Stimulated activated CD8-positive, alpha-beta memory T cell treated with anti-CD3 and anti-CD28 coated beads, Interleukin-12 subunit alpha, Interleukin-12 subunit beta, amount 100 ng/mL, for 24 hours (primary cell): ENCODE data around the gene ETS1.

Source experiments
- DNase-seq: peaks from one replicate; pipeline ENCODE4 v3.0.0-alpha.2; 2020; ENCODE audit errors: extremely low read depth

The ETS1 gene

DNA sequence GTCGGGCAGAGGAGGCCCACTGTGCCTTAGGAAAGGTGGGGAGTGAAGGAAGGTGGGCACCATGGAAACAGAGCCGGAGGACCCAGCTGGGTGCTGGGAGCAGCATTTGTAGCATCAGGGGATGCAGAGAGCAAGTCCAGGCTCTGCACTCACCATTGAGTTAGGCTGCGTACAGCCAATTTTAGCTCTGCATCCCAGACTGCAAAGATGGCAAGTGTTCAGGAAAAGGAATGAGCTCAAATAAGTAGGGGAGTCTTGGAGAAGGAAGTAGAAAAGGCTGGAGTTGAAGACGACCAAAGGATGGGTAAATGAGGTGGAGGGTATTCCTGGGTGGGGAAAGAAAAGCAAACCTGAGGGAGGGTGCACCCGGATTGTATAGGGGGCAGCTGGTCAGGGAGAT is 31.6 kb upstream of the ETS1 start:
- DNase-seq = no peak

DNA sequence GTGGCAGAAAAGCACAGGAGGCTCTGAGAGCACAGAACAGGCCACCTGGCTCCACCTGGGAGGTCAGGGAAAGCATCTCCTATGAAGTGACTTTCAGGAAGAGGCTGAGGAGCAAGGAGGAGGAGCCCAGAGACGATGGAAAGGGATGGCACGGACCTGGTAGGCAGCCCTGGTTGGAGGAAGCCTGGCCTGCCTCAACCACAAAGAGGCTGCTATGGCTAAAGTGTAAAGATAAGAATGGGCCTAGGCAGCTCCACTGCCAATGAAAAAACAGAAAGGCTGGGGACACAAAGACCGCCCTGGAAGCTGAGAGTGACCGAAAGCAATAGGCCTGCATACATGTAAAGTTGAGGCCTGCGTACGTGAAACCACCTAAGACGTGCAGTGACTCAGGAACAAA is 31.2 kb upstream of the ETS1 start:
- DNase-seq = no peak

DNA sequence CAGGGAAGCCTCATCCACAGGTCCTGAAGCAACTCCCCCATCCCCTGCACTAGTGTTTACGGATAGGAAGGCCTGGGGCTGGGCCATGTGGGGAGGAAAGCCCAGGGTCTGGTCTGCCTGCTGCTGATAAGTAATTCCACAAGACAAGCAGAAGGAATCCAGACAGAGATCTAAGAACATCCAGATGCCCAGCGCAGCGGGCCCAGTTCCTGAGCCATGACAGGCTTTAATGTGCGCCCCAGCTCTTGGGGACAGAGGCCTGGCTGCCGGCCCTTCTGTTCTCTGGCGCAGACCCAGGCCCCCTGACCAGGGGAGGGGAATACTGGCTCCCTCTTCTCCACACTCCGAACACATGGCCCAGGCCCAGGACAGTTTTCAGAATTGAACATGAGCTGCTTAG is 28.8 kb upstream of the ETS1 start:
- DNase-seq = no peak

DNA sequence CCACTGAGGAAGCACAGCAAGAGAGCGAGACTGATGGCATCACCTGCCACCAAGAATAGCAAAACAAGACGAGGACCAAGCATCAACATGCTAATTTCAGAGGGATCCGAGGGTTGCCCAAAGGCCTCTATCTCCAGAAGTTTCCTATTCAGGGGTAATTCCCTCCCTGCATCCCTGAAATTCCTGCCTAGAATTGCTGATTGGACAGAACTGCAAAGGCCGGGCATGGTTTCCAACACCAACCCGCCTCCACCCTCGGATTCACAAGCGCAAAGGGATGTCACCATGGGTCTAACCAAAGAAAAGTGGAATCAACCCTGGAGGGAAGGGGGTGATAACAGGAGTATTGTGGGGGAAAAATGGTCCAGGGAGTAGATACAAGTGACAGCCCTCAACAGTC is 28.3 kb upstream of the ETS1 start:
- no peak for DNase-seq

DNA sequence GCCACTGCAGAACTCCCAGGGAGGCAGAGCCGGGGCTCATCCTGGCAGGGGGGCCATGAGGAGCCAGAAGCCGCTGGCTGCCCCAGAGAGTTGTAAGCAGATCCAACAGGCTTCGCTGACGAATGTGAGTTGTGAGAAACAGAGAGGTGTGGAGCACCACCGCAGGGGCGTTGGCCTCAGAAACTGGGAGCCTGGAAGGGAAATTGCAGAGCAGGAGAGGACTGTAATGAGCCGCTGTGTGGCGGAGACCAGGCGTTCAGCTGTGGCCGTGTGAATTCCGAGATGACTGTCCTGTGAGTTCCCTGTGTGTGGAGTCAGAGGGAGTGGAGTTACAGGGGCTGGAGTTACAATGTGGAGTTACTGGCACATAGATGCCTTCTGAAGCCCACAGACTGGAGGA is 27.7 kb upstream of the ETS1 start:
- no peak for DNase-seq

DNA sequence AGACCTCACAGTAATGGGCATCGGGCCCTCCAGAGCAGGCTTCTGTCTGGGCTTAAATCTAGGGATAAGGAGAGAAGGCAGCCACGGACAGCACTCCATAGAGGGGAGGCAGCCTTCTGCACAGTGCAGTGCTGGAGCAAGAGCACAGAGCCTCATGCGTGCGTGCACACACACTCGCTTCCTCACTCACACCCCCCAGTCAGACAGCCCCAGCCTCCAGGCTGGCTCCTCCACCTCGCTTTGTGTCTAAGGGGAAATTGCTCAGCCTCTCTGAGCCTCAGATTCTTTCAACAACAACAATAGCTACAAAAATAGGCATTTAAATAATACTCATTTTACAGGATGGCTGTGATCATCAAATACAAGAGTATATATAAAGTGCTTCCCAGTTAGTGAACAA is 26.7 kb upstream of the ETS1 start:
- no peak for DNase-seq

DNA sequence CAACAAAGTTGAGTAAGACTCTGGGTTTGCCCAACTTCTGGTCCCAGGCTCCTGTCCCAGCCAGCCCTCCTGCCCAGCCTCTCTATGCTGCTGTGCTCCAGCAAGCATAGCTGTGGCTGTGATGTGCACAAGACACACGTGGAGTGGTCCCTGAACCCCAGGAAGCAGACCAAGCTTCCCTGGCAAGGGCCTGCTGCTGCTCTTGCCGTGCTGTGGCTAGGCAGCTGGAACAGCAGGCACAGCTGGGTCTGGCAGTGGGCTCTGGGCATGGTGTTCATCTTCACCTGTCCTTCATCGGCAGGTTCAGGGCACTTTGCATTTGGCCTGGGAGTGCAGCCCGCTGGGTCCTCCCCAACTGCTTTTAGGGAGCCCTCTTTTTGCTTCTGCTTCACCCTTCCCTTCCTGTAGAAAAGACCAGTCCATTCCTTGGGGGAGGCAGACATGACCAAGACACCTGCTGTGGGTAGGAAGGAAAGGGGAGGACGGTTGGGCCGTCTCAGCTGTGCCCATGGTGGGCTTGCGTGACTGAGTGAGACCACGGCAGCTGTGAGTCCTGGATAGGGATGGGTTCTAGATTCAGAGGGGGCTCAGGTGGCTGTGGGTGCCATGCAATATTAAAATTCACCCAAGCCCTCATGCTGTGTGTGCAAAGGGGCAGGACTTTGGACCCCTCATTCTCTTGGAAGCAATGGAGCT is 26.1 kb upstream of the ETS1 start:
- no peak for DNase-seq

DNA sequence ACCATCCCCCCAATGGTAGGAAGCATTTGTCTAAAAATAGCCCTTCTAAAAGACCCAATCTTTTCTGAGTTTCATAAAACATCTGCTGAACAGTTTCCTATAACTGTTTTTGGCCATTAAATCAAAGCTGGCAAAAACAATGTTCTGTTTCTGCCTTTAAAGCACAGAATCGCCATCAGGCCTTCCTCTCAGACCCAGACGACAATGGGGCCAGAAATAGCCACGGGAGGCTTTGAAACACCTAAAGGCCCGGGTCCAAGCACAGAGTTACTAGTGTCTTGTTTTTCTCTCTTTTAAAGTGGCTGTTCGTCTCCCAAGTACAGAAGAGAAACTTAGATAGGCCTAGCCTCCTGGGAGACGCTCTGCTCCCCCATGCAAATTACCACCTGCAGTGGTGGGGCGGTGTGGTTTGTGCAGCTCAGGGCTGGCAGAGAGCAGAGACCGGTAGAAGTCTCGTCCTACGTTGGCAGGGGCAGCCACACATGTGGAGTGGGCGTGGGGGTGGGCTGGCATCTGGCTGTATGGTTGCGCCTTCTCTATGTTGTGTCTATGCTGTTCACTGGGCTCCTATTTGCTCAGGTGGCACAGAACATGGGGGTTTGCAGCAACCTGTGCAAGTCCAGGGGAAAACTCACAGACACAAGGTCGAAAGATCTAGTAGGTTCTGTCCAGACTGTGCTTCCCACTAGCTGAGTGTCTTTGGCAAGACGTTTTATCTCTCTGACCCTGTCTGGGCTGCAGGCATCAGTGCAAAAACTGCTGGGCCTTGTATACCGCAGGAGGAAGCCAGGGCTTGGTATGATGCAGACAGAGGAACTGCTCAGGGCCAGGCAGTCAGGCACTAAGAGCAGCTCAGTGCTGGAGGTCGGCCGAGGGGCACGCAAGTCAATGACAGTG is 23.6 kb upstream of the ETS1 start:
- no peak for DNase-seq

DNA sequence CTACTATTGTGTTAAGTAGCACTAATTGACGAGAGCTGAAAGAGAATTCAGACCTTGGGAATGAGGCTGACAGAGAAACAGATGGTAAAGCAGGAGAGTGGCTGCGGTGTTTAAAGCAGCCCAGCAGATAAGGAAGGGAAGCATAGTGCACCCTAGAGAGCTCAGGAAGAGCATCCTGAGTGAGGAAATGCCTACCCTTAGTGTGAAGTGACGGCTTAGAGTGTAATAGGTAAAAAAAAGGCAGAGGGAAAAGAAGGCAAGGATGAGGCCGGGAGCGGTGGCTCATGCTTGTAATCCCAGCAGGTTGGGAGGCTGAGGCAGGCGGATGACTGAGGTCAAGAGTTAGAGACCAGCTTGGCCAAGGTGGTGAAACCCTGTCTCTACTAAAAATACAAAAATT is 22.4 kb upstream of the ETS1 start:
- no peak for DNase-seq

DNA sequence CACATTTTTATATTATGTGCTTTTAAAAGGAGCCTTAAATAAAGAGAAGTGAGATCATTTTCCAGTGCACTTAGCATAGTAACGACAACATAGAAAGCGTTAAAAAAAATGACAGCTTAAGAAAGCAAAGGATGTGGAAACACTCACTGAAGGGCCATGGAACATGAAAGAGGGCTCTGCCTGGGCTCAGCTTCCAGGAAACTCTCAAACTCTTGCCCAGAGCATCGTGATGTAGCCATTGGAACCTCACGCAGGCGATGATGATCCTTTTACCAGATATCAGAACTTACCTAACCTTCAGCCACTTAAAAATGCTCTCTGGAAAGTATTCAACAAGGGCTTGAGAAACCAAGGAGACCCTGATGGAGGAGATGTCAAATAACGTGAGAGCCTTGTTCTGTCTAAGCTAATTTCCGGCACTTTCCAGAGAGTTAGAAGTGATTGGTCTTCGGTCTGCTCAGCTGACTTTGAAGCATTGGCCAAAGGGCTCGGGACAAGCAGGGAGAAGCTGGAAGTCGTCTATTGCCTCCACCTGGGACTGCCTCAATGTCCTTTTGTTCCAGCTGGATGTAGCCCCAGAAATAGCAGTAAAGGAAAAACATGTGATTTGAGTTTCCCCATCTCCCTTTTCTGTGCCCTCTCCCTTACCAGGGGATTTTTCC is 21.5 kb upstream of the ETS1 start:
- DNase-seq = no peak

DNA sequence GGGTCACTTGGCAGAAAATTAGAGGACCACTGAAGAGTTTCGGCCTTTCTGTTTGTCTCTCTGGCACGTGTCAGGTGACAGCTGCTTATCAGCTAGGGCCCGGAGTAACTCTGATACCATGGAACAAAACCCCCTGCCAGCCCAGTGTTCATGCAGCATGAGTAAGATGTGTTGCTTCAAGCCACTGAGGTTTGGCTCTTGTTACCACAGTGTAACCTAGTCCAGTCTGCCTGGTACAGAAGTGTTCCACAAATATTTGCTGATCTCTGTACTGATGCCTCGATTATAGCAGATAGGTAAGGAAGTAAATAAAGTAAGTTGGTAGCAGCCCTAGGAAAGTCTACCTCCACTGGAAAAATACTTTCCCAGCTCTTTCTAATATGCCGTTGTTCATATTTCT is 20.5 kb upstream of the ETS1 start:
- no peak for DNase-seq

DNA sequence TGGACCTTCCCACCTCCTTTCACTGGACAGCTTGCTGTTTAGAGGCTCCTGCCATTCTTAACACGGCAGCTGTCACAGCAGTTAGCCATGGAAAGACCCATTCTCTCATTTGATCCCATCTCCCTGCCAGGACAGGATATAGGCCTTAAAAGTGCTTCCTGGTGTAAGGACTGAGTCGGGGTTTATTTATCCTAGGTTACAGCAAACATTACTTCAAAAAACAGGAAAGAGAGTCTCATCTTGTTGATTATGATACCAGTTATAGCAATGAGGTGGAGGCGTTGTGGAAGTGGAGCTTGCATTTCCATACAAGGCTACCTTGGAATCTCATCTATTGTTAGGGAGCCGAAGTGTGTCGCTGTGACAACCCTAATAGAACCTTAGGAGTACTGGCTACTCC is 17.4 kb upstream of the ETS1 start:
- DNase-seq = no peak

DNA sequence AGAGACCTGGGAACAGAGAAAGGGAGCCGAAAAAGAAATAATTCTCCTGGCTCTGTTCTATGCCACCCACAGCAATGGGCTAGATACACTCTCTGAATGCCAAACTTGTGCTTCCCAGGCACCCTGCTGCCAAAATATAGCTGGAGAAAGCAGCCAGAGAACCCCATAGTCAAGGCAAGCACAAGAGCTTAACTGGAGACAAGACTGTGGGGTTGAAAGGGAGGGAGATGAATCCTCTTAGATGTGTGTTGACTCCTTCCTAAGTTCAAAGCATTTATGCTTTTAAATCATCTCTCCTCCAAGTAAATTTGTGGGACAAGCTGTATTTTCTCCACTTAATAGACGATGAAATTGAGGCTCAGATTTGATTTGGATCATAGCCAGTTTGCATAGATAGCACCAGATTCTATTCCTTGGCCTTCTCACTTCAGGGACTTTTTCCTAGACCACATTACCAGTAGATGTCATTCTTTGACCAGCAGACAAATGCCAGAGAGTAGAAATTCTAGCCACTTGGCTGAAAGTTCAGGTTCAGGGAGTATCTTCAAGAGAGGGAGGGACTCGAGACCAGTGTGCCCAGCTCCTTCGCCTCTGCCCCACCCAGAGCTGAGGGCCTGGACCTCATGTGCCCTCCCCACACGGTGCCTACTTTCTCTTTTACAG is 16.5 kb upstream of the ETS1 start:
- no peak for DNase-seq

DNA sequence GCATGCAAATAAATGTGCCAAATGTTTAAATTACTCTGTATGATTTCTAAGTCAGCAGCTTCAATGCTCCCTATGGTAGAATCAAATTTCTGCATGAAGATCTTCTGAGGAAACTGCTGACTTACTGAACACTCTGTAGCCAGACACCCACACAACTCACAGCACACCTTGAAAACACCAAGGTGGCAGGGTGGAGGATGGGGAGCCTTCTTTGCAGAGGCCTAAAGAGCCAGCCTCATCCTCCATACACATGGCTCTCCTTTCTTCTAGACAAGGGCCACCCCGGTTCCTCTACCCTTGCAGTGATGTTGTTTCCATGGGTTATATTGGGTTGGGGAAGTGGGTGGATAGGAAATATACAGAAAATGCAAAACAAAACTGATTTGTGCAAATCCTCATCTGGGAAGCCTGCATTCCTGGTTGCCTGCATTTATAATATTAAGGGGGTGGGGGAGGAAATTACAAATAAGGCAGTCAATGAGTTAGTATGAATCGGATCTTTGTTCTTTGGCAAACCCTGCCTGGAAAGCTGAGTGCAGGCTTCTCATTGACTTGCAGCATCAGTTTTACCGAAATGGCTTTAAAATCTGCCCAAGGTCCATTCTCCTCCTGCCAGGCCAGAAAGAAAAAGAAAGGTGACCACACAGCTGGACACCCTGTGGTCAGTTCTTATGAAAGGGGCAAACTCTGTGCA is 15.8 kb upstream of the ETS1 start:
- no peak for DNase-seq

DNA sequence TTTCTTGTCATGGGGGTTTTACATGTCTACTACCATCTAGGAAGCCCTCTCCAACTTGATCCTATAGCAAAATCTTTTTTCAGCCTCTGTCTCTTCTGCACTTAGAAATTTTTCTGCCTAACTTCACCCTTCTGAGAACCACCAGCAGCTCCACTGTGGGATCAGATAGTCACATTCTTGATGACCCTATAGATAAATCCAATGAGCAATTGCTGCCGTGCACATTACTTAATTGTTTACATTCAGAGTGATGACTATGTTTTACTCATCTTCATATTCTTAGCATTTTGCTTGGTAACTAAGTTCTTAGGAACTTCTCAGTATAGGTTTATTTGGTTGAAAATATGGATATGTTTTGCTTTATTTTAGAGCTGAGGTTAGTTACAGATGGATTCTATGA is 12.4 kb upstream of the ETS1 start:
- DNase-seq = no peak

DNA sequence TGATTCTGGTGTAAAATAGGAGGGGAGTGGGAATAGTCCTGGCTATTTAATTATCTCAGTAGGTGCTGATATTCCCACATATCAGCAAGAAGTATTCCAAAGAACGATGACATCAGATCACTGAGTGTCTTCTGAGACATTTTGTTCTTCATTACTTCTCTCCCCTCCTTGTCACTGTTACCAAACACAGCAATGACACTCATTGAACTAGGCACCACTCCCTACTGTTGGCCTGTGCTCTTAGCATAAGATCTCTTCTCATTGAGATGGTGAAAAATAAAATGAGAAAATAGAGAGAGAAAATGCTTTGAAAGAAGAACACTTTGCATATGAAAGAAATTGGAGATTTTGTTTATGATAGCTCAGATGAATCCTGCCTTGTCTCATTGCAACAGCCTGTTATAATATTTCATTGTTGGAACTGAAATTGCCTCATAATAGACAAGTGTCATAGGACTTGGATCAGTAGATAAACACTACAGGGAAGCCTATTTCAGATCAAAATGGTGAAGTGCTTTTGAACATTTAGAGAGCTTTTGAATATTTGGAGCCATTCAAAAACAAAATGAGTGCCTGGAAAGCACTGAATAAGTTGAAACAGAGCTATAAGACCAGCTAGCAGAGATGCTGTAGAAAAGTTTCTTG is 11.3 kb upstream of the ETS1 start:
- DNase-seq = no peak

DNA sequence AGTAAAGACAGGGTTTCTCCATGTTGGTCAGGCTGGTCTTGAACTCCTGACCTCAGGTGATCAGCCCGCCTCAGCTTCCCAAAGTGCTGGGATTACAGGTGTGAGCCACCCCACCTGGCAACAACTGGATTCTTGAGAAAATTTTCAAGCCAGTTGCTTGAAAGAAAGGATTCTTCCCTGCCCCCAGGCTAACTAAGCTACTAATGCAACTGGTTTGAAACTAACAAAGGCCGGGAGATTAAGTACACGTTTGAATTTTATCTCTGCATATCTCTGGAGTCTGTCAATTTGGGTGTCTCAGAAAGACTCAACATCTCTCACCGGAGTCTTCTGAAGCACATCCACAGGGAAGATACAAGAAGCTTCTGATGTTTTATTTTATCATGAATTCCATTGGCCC is 10.7 kb upstream of the ETS1 start:
- no peak for DNase-seq

DNA sequence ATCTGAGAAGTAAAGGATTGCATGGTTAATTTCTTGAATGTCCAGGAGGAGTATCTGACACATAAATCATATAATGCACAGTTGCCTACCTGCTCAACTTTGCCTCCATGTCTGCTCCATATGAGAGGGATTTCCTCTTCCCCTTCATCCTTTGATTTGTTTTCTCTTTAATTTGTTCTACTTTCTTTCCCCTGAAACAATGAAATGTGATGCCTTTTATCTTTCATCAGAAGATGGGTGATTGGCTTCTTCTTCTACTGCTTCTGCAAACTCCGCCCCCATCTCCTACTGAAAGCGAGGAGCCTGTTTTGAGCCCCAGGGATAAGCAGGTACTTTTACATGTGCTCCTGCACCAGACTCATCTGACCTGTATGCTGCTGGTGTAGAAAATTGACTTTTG is 9.9 kb upstream of the ETS1 start:
- no peak for DNase-seq

DNA sequence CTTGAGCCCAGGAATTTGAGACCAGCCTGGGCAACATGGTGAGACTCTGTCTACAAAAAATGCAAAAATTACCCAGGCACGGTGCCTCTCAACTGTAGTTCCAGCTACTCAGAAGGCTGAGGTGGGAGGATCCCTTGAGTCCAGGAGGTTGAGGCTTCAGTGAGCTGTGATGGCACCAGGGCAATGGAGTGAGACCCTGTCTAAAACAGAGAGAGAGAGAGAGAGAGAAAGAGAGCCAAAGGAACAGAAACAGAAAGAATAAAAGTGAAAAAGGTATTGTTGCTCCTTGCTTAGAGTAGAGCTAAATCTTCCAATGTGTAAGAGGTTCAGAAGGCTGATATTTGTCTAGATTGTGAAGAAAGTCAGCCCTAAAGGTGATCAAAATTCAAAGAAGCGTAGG is 8.9 kb upstream of the ETS1 start:
- DNase-seq = no peak

DNA sequence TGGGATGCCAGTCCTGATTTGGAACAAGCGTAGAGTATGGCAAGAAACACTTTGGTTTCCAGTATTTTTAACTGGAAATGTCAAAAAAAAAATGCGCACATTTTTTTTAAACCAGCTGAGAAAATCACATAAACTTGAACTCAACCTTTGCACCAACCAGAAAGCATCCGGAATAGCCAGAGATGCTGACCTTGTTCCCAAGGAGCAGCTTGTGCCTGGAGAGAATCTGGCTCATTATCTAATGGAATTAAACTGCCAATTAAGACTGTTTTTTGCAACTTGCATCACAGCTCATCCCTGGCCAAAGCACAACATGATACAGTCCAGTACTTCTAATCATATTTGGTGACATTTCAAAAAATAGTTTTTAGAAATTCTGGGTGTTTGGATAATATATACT is 8.4 kb upstream of the ETS1 start:
- no peak for DNase-seq

DNA sequence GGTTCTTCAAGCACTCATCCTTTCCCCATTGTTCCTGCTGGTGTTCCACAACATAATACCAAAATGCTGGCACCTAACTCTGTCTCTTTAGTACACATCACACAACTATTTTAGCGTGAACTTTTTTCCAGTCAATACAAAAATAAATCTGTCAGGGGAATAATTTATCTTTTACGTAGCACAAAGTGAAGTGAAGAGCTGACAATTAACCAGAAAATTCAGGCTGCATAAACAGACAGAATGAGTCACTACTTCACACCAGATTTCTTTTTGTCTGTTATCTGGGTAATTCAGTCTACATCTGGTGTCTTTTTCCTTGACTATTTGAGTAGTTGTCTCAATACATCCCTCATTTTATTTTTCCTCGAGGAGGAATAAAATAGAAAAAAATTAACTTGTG is 7.9 kb upstream of the ETS1 start:
- no peak for DNase-seq
